ENCODE measurements around the gene EMC9.

The EMC9 gene

GRCh38 chr14:24102357-24103048 is 38.9 kb downstream of the EMC9 start:
- DNase-seq = no peak

GRCh38 chr14:24100982-24101494 is 40.4 kb downstream of the EMC9 start:
- DNase-seq = no peak

- no peak for DNase-seq
Measured at GRCh38 chr14:24100197-24100981, 41.0 kb downstream of the EMC9 start.

- DNase-seq = no peak
Measured at GRCh38 chr14:24098927-24099813, 42.2 kb downstream of the EMC9 start.

- no peak for DNase-seq
Measured at GRCh38 chr14:24098229-24098926, 43.0 kb downstream of the EMC9 start.

GRCh38 chr14:24096545-24097181 is 44.7 kb downstream of the EMC9 start:
- DNase-seq = no peak

- DNase-seq = no peak
Measured at GRCh38 chr14:24095271-24096068, 45.9 kb downstream of the EMC9 start.

GRCh38 chr14:24094841-24095270 is 46.5 kb downstream of the EMC9 start:
- DNase-seq = no peak

- peak; percentile 68 to 89 for DNase-seq
Measured at GRCh38 chr14:24093901-24094840, 47.2 kb downstream of the EMC9 start, which contains the start of gene PCK2. TSS of gene PCK2 (plus strand) at chr14:24094311. CDS start at chr14:24094406, 95 bp downstream.

- no peak for DNase-seq
Measured at GRCh38 chr14:24093207-24093900, 48.0 kb downstream of the EMC9 start.

GRCh38 chr14:24092505-24093206 is 48.7 kb downstream of the EMC9 start:
- no peak for DNase-seq

GRCh38 chr14:24092110-24092504 is 49.3 kb downstream of the EMC9 start:
- no peak for DNase-seq

- no peak for DNase-seq
Measured at GRCh38 chr14:24089890-24090289, 51.5 kb downstream of the EMC9 start.

All from SW 1271 (cell line).